ENCODE data around the gene BANF2. TPM values are rescaled to one million over a fixed set of nuclear protein-coding genes. Genes with fewer than 3 reads are reported as not detected.
A peak's percentile ranks its signal among the peaks of the same experiment; 100 is the strongest.

The BANF2 gene
- total and polyA plus RNA-seq, 4 donors: not detected

DNA sequence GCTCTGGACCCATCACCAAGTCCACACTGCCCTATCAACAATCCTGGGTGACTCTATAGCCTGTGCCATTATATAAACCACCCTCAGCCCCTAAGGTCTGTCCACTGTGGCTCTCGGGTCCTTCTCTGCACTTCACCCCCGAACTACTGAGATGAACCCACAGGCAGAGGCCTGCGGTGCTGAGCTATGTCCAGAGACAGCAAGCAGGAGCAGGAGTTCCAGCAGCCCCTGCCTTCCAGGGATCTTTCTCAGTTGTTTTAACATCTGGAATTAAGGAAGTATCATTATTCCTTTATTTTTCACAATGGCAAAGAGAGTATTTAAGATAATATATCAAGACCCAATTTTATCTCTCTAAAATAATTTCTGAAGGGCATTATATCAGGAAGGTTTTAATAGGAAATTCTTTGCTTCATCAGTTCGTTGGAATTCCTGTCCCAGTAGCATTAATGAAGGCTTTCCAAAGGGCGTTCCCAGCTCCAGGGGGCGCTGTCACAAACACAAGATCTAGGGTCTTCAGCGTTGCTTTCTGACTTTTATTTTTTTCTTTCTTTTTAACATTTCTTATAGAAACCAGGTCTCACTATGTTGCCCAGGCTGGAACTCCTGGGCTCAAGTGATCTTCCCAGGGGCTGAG lies 45.0 kb upstream of the BANF2 start:
- Histone ChIP-seq H3K27me3 (ENCODE audit: control insufficient read depth in 4 of 4, insufficient read depth in 4 of 4, low read length in 3 of 4) (no peaks in the 10 kb centered on the region), H3K27ac (ENCODE audit: low read depth in 1 of 2, low read length in 2 of 2) (no peak overlapping the region), H3K36me3 (ENCODE audit: control insufficient read depth in 4 of 4, insufficient read depth in 3 of 4, low read depth in 1 of 4, low read length in 3 of 4) (peaks cover 4 to 40% (median 30%) of the 10 kb centered on the region in 4 donors), H3K9ac (ENCODE audit: low read depth in 1 of 2, low read length in 2 of 2) (no peak overlapping the region), H3K9me3 (ENCODE audit: control insufficient read depth in 4 of 4, low read length in 3 of 4) (peaks cover 0 to 2% (median 0%) of the 10 kb centered on the region in 4 donors), H3K4me3 (ENCODE audit: low read depth in 1 of 3, low read length in 3 of 3) (no peak overlapping the region), H3K4me1 (ENCODE audit: control insufficient read depth in 4 of 4, insufficient read depth in 4 of 4, low read length in 3 of 4) (peaks cover 17 to 41% (median 34%) of the 10 kb centered on the region in 4 donors)
- DNase-seq (ENCODE audit: low spot score): no peak
- no peak for TF ChIP-seq HNF4G (IDR thresholded peaks at IDR 0.05)
- TF ChIP-seq RAD21 (IDR thresholded peaks at IDR 0.05): peak; percentile 40 to 62
- TF ChIP-seq, protein P1, sequence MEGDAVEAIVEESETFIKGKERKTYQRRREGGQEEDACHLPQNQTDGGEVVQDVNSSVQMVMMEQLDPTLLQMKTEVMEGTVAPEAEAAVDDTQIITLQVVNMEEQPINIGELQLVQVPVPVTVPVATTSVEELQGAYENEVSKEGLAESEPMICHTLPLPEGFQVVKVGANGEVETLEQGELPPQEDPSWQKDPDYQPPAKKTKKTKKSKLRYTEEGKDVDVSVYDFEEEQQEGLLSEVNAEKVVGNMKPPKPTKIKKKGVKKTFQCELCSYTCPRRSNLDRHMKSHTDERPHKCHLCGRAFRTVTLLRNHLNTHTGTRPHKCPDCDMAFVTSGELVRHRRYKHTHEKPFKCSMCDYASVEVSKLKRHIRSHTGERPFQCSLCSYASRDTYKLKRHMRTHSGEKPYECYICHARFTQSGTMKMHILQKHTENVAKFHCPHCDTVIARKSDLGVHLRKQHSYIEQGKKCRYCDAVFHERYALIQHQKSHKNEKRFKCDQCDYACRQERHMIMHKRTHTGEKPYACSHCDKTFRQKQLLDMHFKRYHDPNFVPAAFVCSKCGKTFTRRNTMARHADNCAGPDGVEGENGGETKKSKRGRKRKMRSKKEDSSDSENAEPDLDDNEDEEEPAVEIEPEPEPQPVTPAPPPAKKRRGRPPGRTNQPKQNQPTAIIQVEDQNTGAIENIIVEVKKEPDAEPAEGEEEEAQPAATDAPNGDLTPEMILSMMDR (IDR thresholded peaks at IDR 0.05; ENCODE audit: low read depth, low read length, missing input control): peak; percentile 39
- 70% methylated on average over 7 of the region's 7 CpGs for WGBS

DNA sequence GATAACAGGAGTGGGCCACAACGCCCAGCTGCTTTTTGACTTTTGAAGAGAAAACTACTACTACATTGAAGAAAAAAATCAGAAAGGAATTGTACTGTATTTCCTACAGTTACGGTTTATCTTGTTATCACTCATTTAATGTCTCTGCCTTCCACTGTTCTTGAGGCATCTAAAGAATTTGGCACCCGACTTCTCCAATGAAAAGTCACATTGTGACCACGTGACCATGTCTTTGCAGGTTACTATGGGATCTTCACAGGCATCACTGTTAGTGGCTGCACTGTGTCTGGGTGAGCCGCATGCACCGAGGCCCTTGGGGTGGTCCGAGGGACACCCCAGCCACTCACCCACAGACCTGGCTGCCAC lies 44.5 kb upstream of the BANF2 start:
- peaks cover 4 to 45% (median 33%) of the 10 kb centered on the region in 4 donors for H3K36me3 ChIP-seq (ENCODE audit: control insufficient read depth in 4 of 4, insufficient read depth in 3 of 4, low read depth in 1 of 4, low read length in 3 of 4)
- peaks cover 17 to 36% (median 28%) of the 10 kb centered on the region in 4 donors for H3K4me1 ChIP-seq (ENCODE audit: control insufficient read depth in 4 of 4, insufficient read depth in 4 of 4, low read length in 3 of 4)
- no peaks in the 10 kb centered on the region for H3K27me3 ChIP-seq (ENCODE audit: control insufficient read depth in 4 of 4, insufficient read depth in 4 of 4, low read length in 3 of 4)
- no peak for DNase-seq (ENCODE audit: low spot score)
- WGBS: 84% methylated on average over 7 of the region's 7 CpGs
- H3K9ac ChIP-seq (ENCODE audit: low read depth in 1 of 2, low read length in 2 of 2): no peak overlapping the region
- peaks cover 0 to 2% (median 0%) of the 10 kb centered on the region in 4 donors for H3K9me3 ChIP-seq (ENCODE audit: control insufficient read depth in 4 of 4, low read length in 3 of 4)
- TF ChIP-seq FOXA2 (IDR thresholded peaks at IDR 0.05) (no peak), HNF4A (conservative IDR thresholded peaks at IDR 0.05) (no peak), FOXA1 (IDR thresholded peaks at IDR 0.05) (no peak), YY1 (IDR thresholded peaks at IDR 0.05) (no peak), HNF4G (IDR thresholded peaks at IDR 0.05) (no peak), SP1 (IDR thresholded peaks at IDR 0.05) (no peak)
- H3K27ac ChIP-seq (ENCODE audit: low read depth in 1 of 2, low read length in 2 of 2): no peak overlapping the region
- no peak overlapping the region for H3K4me3 ChIP-seq (ENCODE audit: low read depth in 1 of 3, low read length in 3 of 3)

GRCh38 chr20:17655865-17656479 lies 43.8 kb upstream of the BANF2 start:
- Histone ChIP-seq H3K27ac (ENCODE audit: low read depth in 1 of 2, low read length in 2 of 2) (no peak overlapping the region), H3K36me3 (ENCODE audit: control insufficient read depth in 4 of 4, insufficient read depth in 3 of 4, low read depth in 1 of 4, low read length in 3 of 4) (peaks cover 4 to 47% (median 34%) of the 10 kb centered on the region in 4 donors), H3K4me1 (ENCODE audit: control insufficient read depth in 4 of 4, insufficient read depth in 4 of 4, low read length in 3 of 4) (peaks cover 14 to 33% (median 24%) of the 10 kb centered on the region in 4 donors), H3K9ac (ENCODE audit: low read depth in 1 of 2, low read length in 2 of 2) (no peak overlapping the region), H3K27me3 (ENCODE audit: control insufficient read depth in 4 of 4, insufficient read depth in 4 of 4, low read length in 3 of 4) (no peaks in the 10 kb centered on the region), H3K4me3 (ENCODE audit: low read depth in 1 of 3, low read length in 3 of 3) (no peak overlapping the region), H3K9me3 (ENCODE audit: control insufficient read depth in 4 of 4, low read length in 3 of 4) (peaks cover 0 to 2% (median 0%) of the 10 kb centered on the region in 4 donors)
- no peak for DNase-seq (ENCODE audit: low spot score)
- WGBS: 92% methylated on average over 11 of the region's 11 CpGs
- TF ChIP-seq EGR1 (IDR thresholded peaks at IDR 0.05; ENCODE audit: low read depth in 2 of 2) (no peak), FOXA1 (IDR thresholded peaks at IDR 0.05) (no peak), NR2F2 (IDR thresholded peaks at IDR 0.05) (no peak), HNF4A (conservative IDR thresholded peaks at IDR 0.05) (no peak), TAF1 (conservative IDR thresholded peaks at IDR 0.05) (no peak), SP1 (IDR thresholded peaks at IDR 0.05) (no peak), FOXA2 (IDR thresholded peaks at IDR 0.05) (no peak), ATF3 (IDR thresholded peaks at IDR 0.05) (no peak), JUND (IDR thresholded peaks at IDR 0.05) (no peak), RXRA (IDR thresholded peaks at IDR 0.05) (no peak), REST (IDR thresholded peaks at IDR 0.05) (no peak), HNF4G (IDR thresholded peaks at IDR 0.05) (no peak), YY1 (IDR thresholded peaks at IDR 0.05) (no peak), RAD21 (IDR thresholded peaks at IDR 0.05) (no peak)
- TF ChIP-seq, protein P1 (IDR thresholded peaks at IDR 0.05; ENCODE audit: low read depth, low read length, missing input control): no peak
- TF ChIP-seq, protein P2, sequence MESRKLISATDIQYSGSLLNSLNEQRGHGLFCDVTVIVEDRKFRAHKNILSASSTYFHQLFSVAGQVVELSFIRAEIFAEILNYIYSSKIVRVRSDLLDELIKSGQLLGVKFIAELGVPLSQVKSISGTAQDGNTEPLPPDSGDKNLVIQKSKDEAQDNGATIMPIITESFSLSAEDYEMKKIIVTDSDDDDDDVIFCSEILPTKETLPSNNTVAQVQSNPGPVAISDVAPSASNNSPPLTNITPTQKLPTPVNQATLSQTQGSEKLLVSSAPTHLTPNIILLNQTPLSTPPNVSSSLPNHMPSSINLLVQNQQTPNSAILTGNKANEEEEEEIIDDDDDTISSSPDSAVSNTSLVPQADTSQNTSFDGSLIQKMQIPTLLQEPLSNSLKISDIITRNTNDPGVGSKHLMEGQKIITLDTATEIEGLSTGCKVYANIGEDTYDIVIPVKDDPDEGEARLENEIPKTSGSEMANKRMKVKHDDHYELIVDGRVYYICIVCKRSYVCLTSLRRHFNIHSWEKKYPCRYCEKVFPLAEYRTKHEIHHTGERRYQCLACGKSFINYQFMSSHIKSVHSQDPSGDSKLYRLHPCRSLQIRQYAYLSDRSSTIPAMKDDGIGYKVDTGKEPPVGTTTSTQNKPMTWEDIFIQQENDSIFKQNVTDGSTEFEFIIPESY (IDR thresholded peaks at IDR 0.05): no peak

Data from liver (tissue), 9 donors.